ENCODE measurements around the gene DAP3. TPM values are rescaled to one million over a fixed set of nuclear protein-coding genes. Genes with fewer than 3 reads are reported as not detected.

Gene DAP3
- total and polyA plus RNA-seq, 9 of the 15 experiments (the other 6 are each of a cell fraction or from before 2014, with no cell fraction given): 155 to 484 (median 298) TPM

DNA sequence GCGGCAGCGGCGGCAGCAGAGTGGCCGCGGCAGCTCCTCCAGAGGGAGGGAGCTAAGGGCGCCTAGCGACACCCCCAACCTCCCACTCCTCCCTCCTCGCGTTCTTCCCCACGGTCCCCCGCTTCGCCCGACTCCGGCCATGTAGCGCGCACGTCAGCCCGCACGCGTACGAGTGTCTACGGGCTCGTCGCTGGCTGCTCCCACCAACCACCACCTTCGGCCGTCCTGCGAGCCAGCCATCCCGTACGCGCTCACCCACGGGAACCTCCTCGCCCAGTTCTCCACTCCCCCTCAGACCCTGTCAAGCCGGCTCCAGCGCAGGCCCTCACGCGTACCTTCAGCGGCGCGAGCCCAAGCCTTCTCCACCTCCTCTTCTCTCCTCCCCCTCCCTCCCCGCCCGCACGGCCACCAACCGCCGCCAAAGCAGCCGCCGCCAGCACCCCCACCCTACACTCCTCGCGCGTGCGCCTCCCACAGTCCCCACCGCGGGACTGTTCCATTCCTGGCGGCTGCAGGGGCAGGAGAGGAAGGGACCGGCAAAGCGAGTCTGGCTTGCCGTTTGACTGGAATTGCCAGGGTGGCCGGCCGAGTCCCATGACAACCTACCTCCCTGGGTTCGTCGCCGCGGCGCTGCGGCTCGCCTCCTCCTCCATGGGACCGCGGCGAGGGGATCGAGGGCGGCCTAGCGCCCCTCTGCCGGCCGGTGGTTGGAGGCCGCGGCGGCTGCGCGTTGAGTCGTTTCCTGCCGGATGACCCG is 389 bp upstream of the DAP3 start, which contains the start of gene YY1AP1 (continued):
- TF ChIP-seq HNRNPH1 (optimal IDR thresholded peaks at IDR 0.05; ENCODE audit: low read depth, low read length) (no peak), TBL1XR1 (IDR thresholded peaks at IDR 0.05; ENCODE audit: low read length in 2 of 2) (no peak), E2F3 (CRISPR knock-in tag; IDR thresholded peaks at IDR 0.05) (no peak), DNMT1 (IDR thresholded peaks at IDR 0.05) (no peak), TCF7L2 (IDR thresholded peaks at IDR 0.05; ENCODE audit: low read depth, low read length) (peak; percentile 95), RBM14 (IDR thresholded peaks at IDR 0.05; ENCODE audit: borderline replicate concordance, insufficient read depth, low read depth, low read length) (no peak), EP400 (IDR thresholded peaks at IDR 0.05) (peak; percentile 93; the same call in 1 of the 2 replicates), SRSF7 (optimal IDR thresholded peaks at IDR 0.05; ENCODE audit: low read depth, low read length) (no peak), MAFG (tag; conservative IDR thresholded peaks at IDR 0.05) (no peak), CXXC5 (CRISPR knock-in tag; IDR thresholded peaks at IDR 0.05) (peak; percentile 80), ZNF263 (CRISPR knock-in tag; IDR thresholded peaks at IDR 0.05; ENCODE audit: borderline replicate concordance) (peak; percentile 72)
- TF ChIP-seq, protein P1, sequence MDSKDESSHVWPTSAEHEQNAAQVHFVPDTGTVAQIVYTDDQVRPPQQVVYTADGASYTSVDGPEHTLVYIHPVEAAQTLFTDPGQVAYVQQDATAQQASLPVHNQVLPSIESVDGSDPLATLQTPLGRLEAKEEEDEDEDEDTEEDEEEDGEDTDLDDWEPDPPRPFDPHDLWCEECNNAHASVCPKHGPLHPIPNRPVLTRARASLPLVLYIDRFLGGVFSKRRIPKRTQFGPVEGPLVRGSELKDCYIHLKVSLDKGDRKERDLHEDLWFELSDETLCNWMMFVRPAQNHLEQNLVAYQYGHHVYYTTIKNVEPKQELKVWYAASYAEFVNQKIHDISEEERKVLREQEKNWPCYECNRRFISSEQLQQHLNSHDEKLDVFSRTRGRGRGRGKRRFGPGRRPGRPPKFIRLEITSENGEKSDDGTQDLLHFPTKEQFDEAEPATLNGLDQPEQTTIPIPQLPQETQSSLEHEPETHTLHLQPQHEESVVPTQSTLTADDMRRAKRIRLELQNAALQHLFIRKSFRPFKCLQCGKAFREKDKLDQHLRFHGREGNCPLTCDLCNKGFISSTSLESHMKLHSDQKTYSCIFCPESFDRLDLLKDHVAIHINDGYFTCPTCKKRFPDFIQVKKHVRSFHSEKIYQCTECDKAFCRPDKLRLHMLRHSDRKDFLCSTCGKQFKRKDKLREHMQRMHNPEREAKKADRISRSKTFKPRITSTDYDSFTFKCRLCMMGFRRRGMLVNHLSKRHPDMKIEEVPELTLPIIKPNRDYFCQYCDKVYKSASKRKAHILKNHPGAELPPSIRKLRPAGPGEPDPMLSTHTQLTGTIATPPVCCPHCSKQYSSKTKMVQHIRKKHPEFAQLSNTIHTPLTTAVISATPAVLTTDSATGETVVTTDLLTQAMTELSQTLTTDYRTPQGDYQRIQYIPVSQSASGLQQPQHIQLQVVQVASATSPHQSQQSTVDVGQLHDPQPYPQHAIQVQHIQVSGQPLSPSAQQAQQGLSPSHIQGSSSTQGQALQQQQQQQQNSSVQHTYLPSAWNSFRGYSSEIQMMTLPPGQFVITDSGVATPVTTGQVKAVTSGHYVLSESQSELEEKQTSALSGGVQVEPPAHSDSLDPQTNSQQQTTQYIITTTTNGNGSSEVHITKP (IDR thresholded peaks at IDR 0.05; ENCODE audit: partially characterized antibody): peak; percentile 100
- TF ChIP-seq, protein P2, sequence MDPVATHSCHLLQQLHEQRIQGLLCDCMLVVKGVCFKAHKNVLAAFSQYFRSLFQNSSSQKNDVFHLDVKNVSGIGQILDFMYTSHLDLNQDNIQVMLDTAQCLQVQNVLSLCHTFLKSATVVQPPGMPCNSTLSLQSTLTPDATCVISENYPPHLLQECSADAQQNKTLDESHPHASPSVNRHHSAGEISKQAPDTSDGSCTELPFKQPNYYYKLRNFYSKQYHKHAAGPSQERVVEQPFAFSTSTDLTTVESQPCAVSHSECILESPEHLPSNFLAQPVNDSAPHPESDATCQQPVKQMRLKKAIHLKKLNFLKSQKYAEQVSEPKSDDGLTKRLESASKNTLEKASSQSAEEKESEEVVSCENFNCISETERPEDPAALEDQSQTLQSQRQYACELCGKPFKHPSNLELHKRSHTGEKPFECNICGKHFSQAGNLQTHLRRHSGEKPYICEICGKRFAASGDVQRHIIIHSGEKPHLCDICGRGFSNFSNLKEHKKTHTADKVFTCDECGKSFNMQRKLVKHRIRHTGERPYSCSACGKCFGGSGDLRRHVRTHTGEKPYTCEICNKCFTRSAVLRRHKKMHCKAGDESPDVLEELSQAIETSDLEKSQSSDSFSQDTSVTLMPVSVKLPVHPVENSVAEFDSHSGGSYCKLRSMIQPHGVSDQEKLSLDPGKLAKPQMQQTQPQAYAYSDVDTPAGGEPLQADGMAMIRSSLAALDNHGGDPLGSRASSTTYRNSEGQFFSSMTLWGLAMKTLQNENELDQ (CRISPR knock-in tag; IDR thresholded peaks at IDR 0.05; ENCODE audit: borderline replicate concordance): 0 out of 2 replicates have a peak, but pooled peaks have one; percentile 29
- TF ChIP-seq, protein P3, sequence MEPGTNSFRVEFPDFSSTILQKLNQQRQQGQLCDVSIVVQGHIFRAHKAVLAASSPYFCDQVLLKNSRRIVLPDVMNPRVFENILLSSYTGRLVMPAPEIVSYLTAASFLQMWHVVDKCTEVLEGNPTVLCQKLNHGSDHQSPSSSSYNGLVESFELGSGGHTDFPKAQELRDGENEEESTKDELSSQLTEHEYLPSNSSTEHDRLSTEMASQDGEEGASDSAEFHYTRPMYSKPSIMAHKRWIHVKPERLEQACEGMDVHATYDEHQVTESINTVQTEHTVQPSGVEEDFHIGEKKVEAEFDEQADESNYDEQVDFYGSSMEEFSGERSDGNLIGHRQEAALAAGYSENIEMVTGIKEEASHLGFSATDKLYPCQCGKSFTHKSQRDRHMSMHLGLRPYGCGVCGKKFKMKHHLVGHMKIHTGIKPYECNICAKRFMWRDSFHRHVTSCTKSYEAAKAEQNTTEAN (CRISPR knock-in tag; IDR thresholded peaks at IDR 0.05): peak; percentile 89; the same call in 1 of the 2 replicates
